HG02588 (cell line): ENCODE measurements around the gene CYTH1.

Experiments
- ATAC-seq: cut with Tn5 transposase; IDR thresholded peaks from one replicate; pipeline ENCODE4 v1.9.1; 2021; ENCODE audit warnings: mild to moderate bottlenecking, moderate library complexity; ENCODE audit not compliant: unreplicated experiment

CYTH1 gene

GRCh38 chr17:78718575-78719208, 63.4 kb downstream of the CYTH1 start:
- ATAC-seq = no peak

- no peak for ATAC-seq
Observed at GRCh38 chr17:78717431-78717980, 64.6 kb downstream of the CYTH1 start.

- ATAC-seq = no peak
Observed at GRCh38 chr17:78716814-78717393, 65.2 kb downstream of the CYTH1 start.

GRCh38 chr17:78716292-78716691, 65.8 kb downstream of the CYTH1 start:
- no peak for ATAC-seq

GRCh38 chr17:78715876-78716275, 66.2 kb downstream of the CYTH1 start:
- ATAC-seq = no peak

GRCh38 chr17:78715000-78715771, 66.9 kb downstream of the CYTH1 start:
- ATAC-seq = no peak

- no peak for ATAC-seq
Observed at GRCh38 chr17:78714534-78714933, 67.5 kb downstream of the CYTH1 start.

GRCh38 chr17:78712043-78712442, 70.0 kb downstream of the CYTH1 start:
- no peak for ATAC-seq

GRCh38 chr17:78710607-78711006, 71.5 kb downstream of the CYTH1 start:
- no peak for ATAC-seq

- ATAC-seq = no peak
Observed at GRCh38 chr17:78709751-78710181, 72.3 kb downstream of the CYTH1 start.

GRCh38 chr17:78709119-78709681, 72.9 kb downstream of the CYTH1 start:
- ATAC-seq = peak; percentile 42

- no peak for ATAC-seq
Observed at GRCh38 chr17:78708510-78708973, 73.5 kb downstream of the CYTH1 start.

- ATAC-seq = no peak
Observed at GRCh38 chr17:78707923-78708322, 74.2 kb downstream of the CYTH1 start.

- no peak for ATAC-seq
Observed at GRCh38 chr17:78707016-78707415, 75.1 kb downstream of the CYTH1 start.

- ATAC-seq = no peak
Observed at GRCh38 chr17:78706271-78706915, 75.7 kb downstream of the CYTH1 start.

- ATAC-seq = no peak
Observed at GRCh38 chr17:78705071-78705470, 77.0 kb downstream of the CYTH1 start.

- no peak for ATAC-seq
Observed at GRCh38 chr17:78704594-78704993, 77.5 kb downstream of the CYTH1 start.

- ATAC-seq = no peak
Observed at GRCh38 chr17:78697554-78698343, 84.3 kb downstream of the CYTH1 start.

- no peak for ATAC-seq
Observed at GRCh38 chr17:78697122-78697521, 85.0 kb downstream of the CYTH1 start.
